ENCODE data around the gene SMIM36. TPM values are rescaled to one million over a fixed set of nuclear protein-coding genes. Genes with fewer than 3 reads are reported as not detected.

The SMIM36 gene
- total and polyA plus RNA-seq, 12 donors = not detected

DNA sequence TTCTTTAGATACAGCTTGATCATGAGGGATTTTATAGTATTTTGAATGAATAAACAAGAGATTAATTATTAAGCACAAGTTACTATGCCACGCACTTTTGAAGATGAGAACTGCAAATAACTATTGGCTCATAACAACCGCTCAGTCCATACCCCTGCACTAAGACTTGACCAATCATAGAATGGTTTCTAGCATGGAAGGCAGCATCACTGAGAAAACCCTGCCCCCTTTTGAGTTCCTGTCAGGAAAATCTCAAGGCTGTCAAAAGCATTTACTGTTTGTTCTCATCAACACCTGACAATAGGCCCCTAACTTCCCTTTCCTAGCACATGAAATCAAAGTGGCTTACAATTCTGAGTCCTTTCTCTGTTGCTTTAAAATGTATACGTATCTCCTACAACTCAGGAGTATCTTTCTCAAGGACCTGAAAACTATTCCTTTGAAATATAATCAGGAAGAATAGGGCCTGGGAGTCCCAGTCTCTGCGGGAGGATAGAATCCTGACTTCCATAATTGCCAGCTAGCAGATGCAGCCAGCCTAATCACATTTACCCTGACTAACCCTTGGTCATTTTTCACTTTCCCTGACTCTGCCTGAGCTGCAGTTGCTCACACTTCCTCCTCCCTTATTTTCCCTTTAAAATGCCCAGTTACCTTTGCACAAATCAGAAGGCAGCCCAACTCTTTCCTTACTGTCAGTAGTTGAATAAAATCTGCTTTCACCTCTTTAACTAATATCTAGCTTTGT lies 80.5 kb downstream of the SMIM36 start:
- H3K27me3 ChIP-seq = no peaks in the 10 kb centered on the region
- H3K27ac ChIP-seq = peak overlapping the region in 1 of 5 donors; percentile 27
- intact Hi-C loops (cut with DNase I) = no loop called here
- WGBS, 4 donors = 72 to 81% (median 75%) methylated on average over 4 of the region's 4 CpGs
- H3K4me3 ChIP-seq = no peak overlapping the region
- no peak for TF ChIP-seq POLR2A (IDR thresholded peaks at IDR 0.05)
- TF ChIP-seq, protein P1, sequence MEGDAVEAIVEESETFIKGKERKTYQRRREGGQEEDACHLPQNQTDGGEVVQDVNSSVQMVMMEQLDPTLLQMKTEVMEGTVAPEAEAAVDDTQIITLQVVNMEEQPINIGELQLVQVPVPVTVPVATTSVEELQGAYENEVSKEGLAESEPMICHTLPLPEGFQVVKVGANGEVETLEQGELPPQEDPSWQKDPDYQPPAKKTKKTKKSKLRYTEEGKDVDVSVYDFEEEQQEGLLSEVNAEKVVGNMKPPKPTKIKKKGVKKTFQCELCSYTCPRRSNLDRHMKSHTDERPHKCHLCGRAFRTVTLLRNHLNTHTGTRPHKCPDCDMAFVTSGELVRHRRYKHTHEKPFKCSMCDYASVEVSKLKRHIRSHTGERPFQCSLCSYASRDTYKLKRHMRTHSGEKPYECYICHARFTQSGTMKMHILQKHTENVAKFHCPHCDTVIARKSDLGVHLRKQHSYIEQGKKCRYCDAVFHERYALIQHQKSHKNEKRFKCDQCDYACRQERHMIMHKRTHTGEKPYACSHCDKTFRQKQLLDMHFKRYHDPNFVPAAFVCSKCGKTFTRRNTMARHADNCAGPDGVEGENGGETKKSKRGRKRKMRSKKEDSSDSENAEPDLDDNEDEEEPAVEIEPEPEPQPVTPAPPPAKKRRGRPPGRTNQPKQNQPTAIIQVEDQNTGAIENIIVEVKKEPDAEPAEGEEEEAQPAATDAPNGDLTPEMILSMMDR (IDR thresholded peaks at IDR 0.05) = no peak
- H3K4me1 ChIP-seq (replicated peaks in 1 of 2) = peaks cover 0 to 12% of the 10 kb centered on the region in 2 donors
- peak in 1 of 7 donors; percentile 71 for DNase-seq
- no peaks in the 10 kb centered on the region for H3K9me3 ChIP-seq (replicated peaks in 1 of 3)
- no peaks in the 10 kb centered on the region for H3K36me3 ChIP-seq (replicated peaks in 1 of 2)

DNA sequence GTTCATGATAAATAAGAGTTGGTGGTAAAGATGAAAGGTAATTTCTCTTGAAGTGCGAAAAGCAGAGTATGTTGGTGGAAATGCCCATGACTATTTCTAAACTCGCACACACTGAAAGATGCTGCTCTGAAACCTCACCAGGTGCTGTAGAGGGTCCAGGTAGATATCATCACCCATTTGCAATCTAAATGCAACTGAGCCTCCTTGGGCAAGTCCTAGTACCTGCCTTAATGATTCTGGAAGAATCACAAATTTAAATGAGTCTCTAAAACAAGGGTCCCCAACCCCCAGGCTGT lies 83.7 kb downstream of the SMIM36 start:
- Histone ChIP-seq H3K27ac (no peak overlapping the region), H3K4me3 (no peak overlapping the region), H3K36me3 (replicated peaks in 1 of 2) (no peaks in the 10 kb centered on the region), H3K27me3 (peaks cover 3% of the 10 kb centered on the region), H3K9me3 (replicated peaks in 1 of 3) (no peaks in the 10 kb centered on the region), H3K4me1 (replicated peaks in 1 of 2) (peaks cover 0 to 3% of the 10 kb centered on the region in 2 donors)
- intact Hi-C loops (cut with DNase I) = no loop called here
- WGBS, 4 donors = 77 to 92% (median 86%) methylated on average over 2 of the region's 2 CpGs
- no peak for TF ChIP-seq POLR2A (IDR thresholded peaks at IDR 0.05)
- TF ChIP-seq, protein P1 (IDR thresholded peaks at IDR 0.05) = no peak
- no peak for DNase-seq

DNA sequence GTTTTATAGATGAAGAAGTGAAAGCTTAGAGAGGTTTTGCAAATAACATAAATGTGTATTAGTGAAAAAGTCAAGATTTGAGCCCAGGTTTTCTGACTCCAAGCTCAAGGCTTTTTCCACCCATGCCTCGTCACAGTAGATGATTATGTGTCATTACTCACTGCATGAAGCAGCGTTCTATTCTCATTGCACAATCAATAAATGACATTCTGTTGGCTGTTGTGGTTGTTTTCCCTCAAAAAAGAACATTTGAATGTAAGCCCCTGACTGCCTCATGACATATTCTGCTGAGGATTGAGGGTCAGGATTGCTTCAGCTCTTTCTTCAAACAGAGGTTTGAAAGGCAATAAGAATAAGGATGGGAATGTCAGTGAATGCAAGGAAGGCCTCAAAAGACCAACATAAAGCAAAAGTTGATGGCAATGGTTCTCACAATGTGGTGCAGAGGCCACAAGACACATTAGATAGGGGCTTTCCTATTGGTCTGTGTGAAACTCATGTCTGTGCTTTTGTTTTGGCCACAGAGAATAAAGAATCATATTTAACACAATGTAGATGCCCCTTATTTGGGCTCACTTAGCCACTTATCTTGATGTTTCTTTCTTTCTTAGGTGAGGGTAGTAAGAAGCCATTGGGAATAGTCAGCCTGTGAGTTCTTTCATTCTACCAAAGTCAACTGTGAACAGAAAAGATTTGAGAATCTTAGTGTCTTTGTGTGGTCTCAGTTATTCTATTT lies 84.2 kb downstream of the SMIM36 start:
- H3K4me3 ChIP-seq = no peak overlapping the region
- no peaks in the 10 kb centered on the region for H3K36me3 ChIP-seq (replicated peaks in 1 of 2)
- H3K4me1 ChIP-seq (replicated peaks in 1 of 2) = peaks cover 0 to 3% of the 10 kb centered on the region in 2 donors
- TF ChIP-seq, protein P1 (IDR thresholded peaks at IDR 0.05) = no peak
- TF ChIP-seq POLR2A (IDR thresholded peaks at IDR 0.05) = no peak
- intact Hi-C loops (cut with DNase I) = no loop called here
- H3K27ac ChIP-seq = no peak overlapping the region
- 14 to 35% (median 28%) methylated on average over 2 of the region's 2 CpGs for WGBS, 4 donors
- H3K27me3 ChIP-seq = peaks cover 3% of the 10 kb centered on the region
- DNase-seq = peak in 1 of 7 donors; percentile 33
- no peaks in the 10 kb centered on the region for H3K9me3 ChIP-seq (replicated peaks in 1 of 3)

DNA sequence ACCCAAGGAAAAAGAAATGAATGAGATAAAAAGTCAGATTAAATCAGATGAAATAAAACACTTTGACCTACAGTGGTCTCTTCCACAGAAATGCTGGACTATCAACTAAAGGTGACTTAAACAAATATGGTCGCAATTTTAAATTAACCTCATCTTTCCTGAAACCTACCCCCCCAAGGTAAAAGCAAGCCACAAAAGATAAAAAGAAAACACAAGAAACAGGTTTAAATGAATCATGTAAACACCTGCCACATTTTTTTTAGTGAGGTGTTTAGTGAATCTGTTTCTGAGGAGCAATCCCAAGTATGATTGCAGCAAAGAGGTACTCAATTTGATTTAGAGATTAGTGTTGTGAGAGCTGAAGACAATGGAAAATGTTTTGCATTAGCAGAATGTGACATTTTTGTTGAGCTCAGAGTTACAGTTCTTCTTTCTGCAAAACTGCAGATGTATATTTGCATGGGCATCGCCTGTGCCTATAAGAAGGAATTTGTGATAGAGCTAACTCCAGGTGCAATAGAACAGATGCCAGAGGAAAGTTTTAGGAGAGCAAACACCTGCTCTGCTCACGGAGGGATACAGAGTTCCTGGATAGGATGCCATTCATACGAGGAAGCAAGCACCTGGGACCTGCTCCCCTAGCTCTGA lies 86.2 kb downstream of the SMIM36 start:
- no peaks in the 10 kb centered on the region for H3K9me3 ChIP-seq (replicated peaks in 1 of 3)
- no peak overlapping the region for H3K27ac ChIP-seq
- WGBS, 4 donors = 57 to 76% (median 65%) methylated on average over 4 of the region's 4 CpGs
- intact Hi-C loops (cut with DNase I) = no loop called here
- H3K4me1 ChIP-seq (replicated peaks in 1 of 2) = peaks cover 0 to 9% of the 10 kb centered on the region in 2 donors
- peaks cover 3% of the 10 kb centered on the region for H3K27me3 ChIP-seq
- no peak for TF ChIP-seq POLR2A (IDR thresholded peaks at IDR 0.05)
- TF ChIP-seq, protein P1 (IDR thresholded peaks at IDR 0.05) = no peak
- no peak for DNase-seq
- no peak overlapping the region for H3K4me3 ChIP-seq
- no peaks in the 10 kb centered on the region for H3K36me3 ChIP-seq (replicated peaks in 1 of 2)
